ENCODE measurements around the gene LHFPL6.

DNA sequence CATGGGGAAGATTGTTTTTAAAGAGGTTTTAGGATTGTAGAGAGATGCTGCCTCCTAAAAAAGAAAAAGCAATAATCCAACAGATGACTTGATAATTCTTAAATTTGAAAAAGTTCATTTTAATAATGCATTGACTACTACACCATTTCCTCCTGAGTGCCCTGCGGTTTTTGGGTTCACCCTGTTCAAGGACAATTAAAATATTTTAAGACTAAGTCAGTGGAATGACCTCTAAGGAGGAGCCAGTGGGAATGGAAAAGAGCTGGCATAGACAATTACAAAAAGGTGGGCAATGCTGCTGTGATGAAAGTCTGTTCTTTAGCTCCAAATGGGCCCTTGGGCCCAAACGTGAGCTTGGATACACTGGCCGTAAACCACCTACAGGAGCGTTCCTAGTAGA, 217.8 kb downstream of the LHFPL6 start:
- TF ChIP-seq, protein P1, sequence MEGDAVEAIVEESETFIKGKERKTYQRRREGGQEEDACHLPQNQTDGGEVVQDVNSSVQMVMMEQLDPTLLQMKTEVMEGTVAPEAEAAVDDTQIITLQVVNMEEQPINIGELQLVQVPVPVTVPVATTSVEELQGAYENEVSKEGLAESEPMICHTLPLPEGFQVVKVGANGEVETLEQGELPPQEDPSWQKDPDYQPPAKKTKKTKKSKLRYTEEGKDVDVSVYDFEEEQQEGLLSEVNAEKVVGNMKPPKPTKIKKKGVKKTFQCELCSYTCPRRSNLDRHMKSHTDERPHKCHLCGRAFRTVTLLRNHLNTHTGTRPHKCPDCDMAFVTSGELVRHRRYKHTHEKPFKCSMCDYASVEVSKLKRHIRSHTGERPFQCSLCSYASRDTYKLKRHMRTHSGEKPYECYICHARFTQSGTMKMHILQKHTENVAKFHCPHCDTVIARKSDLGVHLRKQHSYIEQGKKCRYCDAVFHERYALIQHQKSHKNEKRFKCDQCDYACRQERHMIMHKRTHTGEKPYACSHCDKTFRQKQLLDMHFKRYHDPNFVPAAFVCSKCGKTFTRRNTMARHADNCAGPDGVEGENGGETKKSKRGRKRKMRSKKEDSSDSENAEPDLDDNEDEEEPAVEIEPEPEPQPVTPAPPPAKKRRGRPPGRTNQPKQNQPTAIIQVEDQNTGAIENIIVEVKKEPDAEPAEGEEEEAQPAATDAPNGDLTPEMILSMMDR (IDR thresholded peaks at IDR 0.05 in 8 of 11, conservative IDR thresholded peaks at IDR 0.05 in 3 of 11), result no peak
- no peak for TF ChIP-seq POLR2AphosphoS5 (IDR thresholded peaks at IDR 0.05)
- no peak for TF ChIP-seq POLR2A (IDR thresholded peaks at IDR 0.05)
